Psoas muscle (tissue), 8 donors: ENCODE data around the gene MRPL51. TPM values are rescaled to one million over a fixed set of nuclear protein-coding genes. Genes with fewer than 3 reads are reported as not detected.

Source experiments
- ATAC-seq, 4 donors: fragments of 200-7000 bp; cut with Tn5 transposase; one replicate each; pipeline ENCODE4 v1.9.1; 2020; ENCODE audit warnings: moderate library complexity in 3 of 4, mild to moderate bottlenecking in 2 of 4
- DNase-seq, 2 donors: peaks; one replicate each; pipeline ENCODE4 v3.0.0-alpha.2; 2020
- H3K27ac ChIP-seq: fragments of 200-600 bp; one replicate; pipeline ENCODE4 v1.8.0; 2022
- H3K27me3 ChIP-seq, 3 donors: fragments of 200-600 bp in 1 of 3; one replicate each; pipeline versions ENCODE4 v1.6.1 to v1.8.0; 2013 to 2022; ENCODE audit warnings: low read length in 2 of 3, mild to moderate bottlenecking in 2 of 3, moderate library complexity in 1 of 3; ENCODE audit not compliant: insufficient read depth in 3 of 3
- H3K36me3 ChIP-seq, 2 donors: fragments of 200-600 bp in 1 of 2; one replicate each; pipeline versions ENCODE4 v1.6.1 to v1.8.0; 2013 to 2022; ENCODE audit warnings: low read depth in 1 of 2, mild to moderate bottlenecking in 1 of 2, moderate library complexity in 1 of 2; ENCODE audit not compliant: insufficient read depth in 1 of 2
- H3K4me1 ChIP-seq: fragments of 200-600 bp; one replicate; pipeline ENCODE4 v1.8.0; 2022
- H3K4me3 ChIP-seq: fragments of 200-600 bp; one replicate; pipeline ENCODE4 v1.8.0; 2022; ENCODE audit warnings: mild to moderate bottlenecking
- H3K9me3 ChIP-seq: fragments of 200-600 bp; one replicate; pipeline ENCODE4 v1.8.0; 2022
- CTCF ChIP-seq: fragments of 200-600 bp; IDR thresholded peaks from one replicate; pipeline ENCODE4 v1.8.0; 2022; ENCODE audit warnings: antibody characterized with exemption
- WGBS, 3 donors: extraction: QIAGEN DNeasy Blood & Tissue Kit; methylation state at CpG; one replicate each; pipeline versions ENCODE4 v1.1.6 to v1.1.7; 2013; 5-methylcytosine and 5-hydroxymethylcytosine counted together
- intact Hi-C, 2 donors: fragments of 100-400 bp; cut with DNase I; formaldehyde crosslinking; loops; one replicate each; pipeline versions ENCODE4 v1.11.0 to v1.14.2; 2022
- polyA plus RNA-seq, 3 donors: library from polyadenylated mRNA; stranded (reverse); fragments of 200-250 nt; gene quantifications; one replicate each; pipeline ENCODE4 v1.2.3, GENCODE V29; 2013
- total RNA-seq, 4 donors: library from RNA; stranded (reverse); fragmentation: NEBNext Ultra II Directional in 2 of 4; extraction: Animal tissue kit (Norgen Biotek cat#: 25700) in 2 of 4; gene quantifications; one replicate each; pipeline versions ENCODE4 v1.2.1 to v1.2.4, GENCODE V29; 2021 to 2023
- donor health status: healthy with polysubstance abuse.
- donor health status: DM: no; HTN: no; CAD: no; lungs with moderate emphysema.
- donor health status: Bipolar disorder and iron deficiency.
- donor health status: healthy.
- donor health status: DM: yes; HTN: yes; CAD: no.
- donor health status: DM: no; HTN: no; CAD: no.
- donor health status: DM: no; HTN: no; CAD: no.
- donor health status: DM: yes; HTN: yes; CAD: no.

Gene MRPL51
- total and polyA plus RNA-seq, 7 donors = 153 to 250 (median 203) TPM

- Histone ChIP-seq H3K4me1 (peaks cover 11% of the 10 kb centered on the region), H3K9me3 (no peaks in the 10 kb centered on the region), H3K27me3 (no peaks in the 10 kb centered on the region), H3K27ac (peak within 1 kb of the TSS; percentile 95), H3K4me3 (peak within 1 kb of the TSS; percentile 90), H3K36me3 (peaks cover 0 to 51% of the 10 kb centered on the region in 2 donors)
- intact Hi-C loops = loop anchor here in 1 of 2 donors (5.0 kb wide), 1 partner anchor 124 kb away; no protein-coding TSS in a partner anchor
- TF ChIP-seq CTCF = no peak
- WGBS, 3 donors = 0% methylated on average over 27 of the region's 27 CpGs
- DNase-seq (peak; percentile 85 to 89), ATAC-seq (peak; percentile 90 to 93 (median 91))
These were observed 41.5 kb downstream of the MRPL51 start, which contains the start of gene TAPBPL for GRCh38 chr12:6451348-6452244. Gene TAPBPL (plus strand): TSS chr12:6452042. CDS start chr12:6452249, 207 bp downstream.

DNA sequence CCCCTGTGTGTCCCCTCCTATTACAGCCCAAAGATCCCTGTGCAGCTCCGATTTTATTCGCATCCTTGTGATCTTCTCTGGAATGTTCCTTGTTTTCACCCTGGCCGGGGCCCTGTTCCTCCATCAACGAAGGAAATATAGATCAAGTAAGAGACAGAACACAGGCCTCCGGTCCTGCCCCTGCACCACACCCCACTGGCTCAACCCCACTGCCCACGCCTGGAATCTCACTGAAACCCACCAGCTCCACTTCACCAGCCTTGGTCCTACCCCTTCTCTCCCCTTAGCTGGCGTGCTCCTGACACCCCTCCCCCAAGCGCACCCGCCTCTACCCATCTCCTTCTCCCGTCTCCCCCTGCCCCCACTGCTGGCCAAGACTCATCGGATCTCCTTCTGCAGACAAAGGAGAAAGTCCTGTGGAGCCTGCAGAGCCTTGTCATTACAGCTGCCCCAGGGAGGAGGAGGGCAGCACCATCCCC is 42.2 kb downstream of the MRPL51 start:
- intact Hi-C loops = loop anchor here in 1 of 2 donors (5.0 kb wide), 1 partner anchor 124 kb away; no protein-coding TSS in a partner anchor
- WGBS, 3 donors = 7 to 10% (median 9%) methylated on average over 10 to 11 of the region's 11 CpGs
- peaks cover 11% of the 10 kb centered on the region for H3K4me1 ChIP-seq
- H3K4me3 ChIP-seq = peak overlapping the region; percentile 90
- no peaks in the 10 kb centered on the region for H3K9me3 ChIP-seq
- no peak for TF ChIP-seq CTCF
- H3K27ac ChIP-seq = peak overlapping the region; percentile 95
- peaks cover 0 to 52% of the 10 kb centered on the region in 2 donors for H3K36me3 ChIP-seq
- ATAC-seq (peak in 2 of 4 donors; percentile 20 to 21), DNase-seq (peak in 1 of 2 donors; percentile 39)
- no peaks in the 10 kb centered on the region for H3K27me3 ChIP-seq

GRCh38 chr12:6450091-6450868 is 42.8 kb downstream of the MRPL51 start:
- intact Hi-C loops = loop anchor here in 1 of 2 donors (5.0 kb wide), 1 partner anchor 123 kb away; no protein-coding TSS in a partner anchor
- Histone ChIP-seq H3K36me3 (peaks cover 0 to 52% of the 10 kb centered on the region in 2 donors), H3K4me1 (peaks cover 11% of the 10 kb centered on the region), H3K27me3 (no peaks in the 10 kb centered on the region), H3K27ac (peak overlapping the region; percentile 95), H3K4me3 (peak overlapping the region; percentile 90), H3K9me3 (no peaks in the 10 kb centered on the region)
- no peak for TF ChIP-seq CTCF
- DNase-seq (no peak), ATAC-seq (no peak)
- 59 to 66% (median 60%) methylated on average over 16 of the region's 16 CpGs for WGBS, 3 donors

DNA sequence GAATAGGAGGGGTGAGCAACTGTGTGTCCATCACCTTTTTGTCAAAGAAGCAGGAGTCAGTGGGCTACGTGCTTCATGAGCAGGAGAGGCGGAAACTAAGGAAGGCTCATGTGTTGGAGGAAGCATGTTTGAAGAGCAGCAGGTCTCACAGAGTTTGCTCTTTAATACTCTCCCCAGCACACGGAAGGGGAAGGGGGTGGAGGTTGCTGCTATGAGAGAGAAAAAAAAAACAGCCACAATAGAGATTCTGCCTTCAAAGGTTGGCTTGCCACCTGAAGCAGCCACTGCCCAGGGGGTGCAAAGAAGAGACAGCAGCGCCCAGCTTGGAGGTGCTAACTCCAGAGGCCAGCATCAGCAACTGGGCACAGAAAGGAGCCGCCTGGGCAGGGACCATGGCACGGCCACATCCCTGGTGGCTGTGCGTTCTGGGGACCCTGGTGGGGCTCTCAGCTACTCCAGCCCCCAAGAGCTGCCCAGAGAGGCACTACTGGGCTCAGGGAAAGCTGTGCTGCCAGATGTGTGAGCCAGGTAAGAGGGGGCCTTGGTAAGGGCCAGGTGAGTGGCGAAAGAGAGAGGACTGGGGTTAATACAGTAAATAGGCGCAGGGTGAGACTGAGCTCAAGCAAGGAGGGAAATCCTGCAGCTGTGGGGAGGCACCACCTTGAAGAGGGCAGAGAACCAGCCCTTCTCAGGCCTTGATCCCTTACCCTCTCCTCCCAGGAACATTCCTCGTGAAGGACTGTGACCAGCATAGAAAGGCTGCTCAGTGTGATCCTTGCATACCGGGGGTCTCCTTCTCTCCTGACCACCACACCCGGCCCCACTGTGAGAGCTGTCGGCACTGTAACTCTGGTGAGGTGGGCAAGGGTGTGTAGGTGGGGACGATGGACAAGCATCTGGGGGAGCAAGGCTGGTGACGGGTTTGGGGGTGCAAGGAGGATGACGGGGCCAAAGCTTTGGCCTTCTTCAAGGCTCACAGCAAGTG is 48.1 kb downstream of the MRPL51 start, which contains the start of gene CD27:
CD27 (plus strand) TSS at position 252 of the 985 bp plus-strand sequence; CDS start at position 393, 141 bp downstream.
- WGBS, 3 donors = 87 to 89% (median 88%) methylated on average over 16 of the region's 16 CpGs
- DNase-seq (no peak), ATAC-seq (no peak)
- TF ChIP-seq CTCF = no peak
- no peaks in the 10 kb centered on the region for H3K9me3 ChIP-seq
- H3K4me3 ChIP-seq = no peak within 1 kb of the TSS
- peaks cover 0 to 62% of the 10 kb centered on the region in 2 donors for H3K36me3 ChIP-seq
- H3K27ac ChIP-seq = no peak within 1 kb of the TSS
- intact Hi-C loops = no loop called here
- no peaks in the 10 kb centered on the region for H3K4me1 ChIP-seq
- H3K27me3 ChIP-seq = no peaks in the 10 kb centered on the region
